DMS 273 treated with DMSO at 0.1 percent for 48 hours (cell line): Measurements from ENCODE around the gene TNFSF11.

Experiments
- DNase-seq: peaks from one replicate; lab custom pipeline; 2025; lab: John Stamatoyannopoulos, UW

TNFSF11 gene

GRCh38 chr13:42611086-42611779, 37.3 kb downstream of the TNFSF11 start:
- no peak for DNase-seq

GRCh38 chr13:42612021-42612765, 38.2 kb downstream of the TNFSF11 start:
- DNase-seq = no peak

- DNase-seq = no peak
Observed at GRCh38 chr13:42614436-42615035, 40.6 kb downstream of the TNFSF11 start.

- DNase-seq = no peak
Observed at GRCh38 chr13:42615691-42616090, 41.7 kb downstream of the TNFSF11 start.

GRCh38 chr13:42617221-42617620, 43.3 kb downstream of the TNFSF11 start:
- DNase-seq = no peak

GRCh38 chr13:42623916-42624315, 50.0 kb downstream of the TNFSF11 start:
- DNase-seq = no peak

GRCh38 chr13:42625611-42626010, 51.7 kb downstream of the TNFSF11 start:
- no peak for DNase-seq

- no peak for DNase-seq
Observed at GRCh38 chr13:42626176-42626860, 52.4 kb downstream of the TNFSF11 start.

- DNase-seq = no peak
Observed at GRCh38 chr13:42628666-42629065, 54.7 kb downstream of the TNFSF11 start.

GRCh38 chr13:42631181-42631580, 57.2 kb downstream of the TNFSF11 start:
- no peak for DNase-seq

- no peak for DNase-seq
Observed at GRCh38 chr13:42633495-42633894, 59.5 kb downstream of the TNFSF11 start.

GRCh38 chr13:42638101-42638500, 64.1 kb downstream of the TNFSF11 start:
- no peak for DNase-seq

GRCh38 chr13:42638886-42639285, 64.9 kb downstream of the TNFSF11 start:
- no peak for DNase-seq

- DNase-seq = no peak
Observed at GRCh38 chr13:42643076-42643475, 69.1 kb downstream of the TNFSF11 start.

GRCh38 chr13:42644841-42645240, 70.9 kb downstream of the TNFSF11 start:
- no peak for DNase-seq

GRCh38 chr13:42645717-42646116, 71.8 kb downstream of the TNFSF11 start:
- DNase-seq = no peak

- DNase-seq = no peak
Observed at GRCh38 chr13:42649141-42649540, 75.2 kb downstream of the TNFSF11 start.

- DNase-seq = no peak
Observed at GRCh38 chr13:42649831-42650230, 75.9 kb downstream of the TNFSF11 start.

- DNase-seq = no peak
Observed at GRCh38 chr13:42650506-42650905, 76.6 kb downstream of the TNFSF11 start.

GRCh38 chr13:42651936-42652641, 78.1 kb downstream of the TNFSF11 start:
- no peak for DNase-seq

- DNase-seq = no peak
Observed at GRCh38 chr13:42652642-42653415, 78.9 kb downstream of the TNFSF11 start.
